ENCODE results near the gene NPY. TPM values are rescaled to one million over a fixed set of nuclear protein-coding genes. Genes with fewer than 3 reads are reported as not detected.

NPY gene
- total RNA-seq (under 1 TPM in 1 of 2 donors, not detected in 1; 0.47 TPM), polyA plus RNA-seq (not detected)

GRCh38 chr7:24283897-24284698 lies at the start of gene NPY:
Gene NPY (plus strand): TSS chr7:24284190. CDS start chr7:24285241, 1,051 bp downstream.
- H3K4me3 ChIP-seq (ENCODE audit: low read depth in 1 of 3, low read length in 3 of 3) = peak within 1 kb of the TSS in 1 of 3 donors; percentile 17
- DNase-seq (ENCODE audit: low spot score) = no peak
- no peak within 1 kb of the TSS for H3K27ac ChIP-seq (ENCODE audit: low read depth in 1 of 2, low read length in 2 of 2)
- H3K4me1 ChIP-seq (ENCODE audit: control insufficient read depth in 4 of 4, insufficient read depth in 4 of 4, low read length in 3 of 4) = peaks cover 8 to 20% (median 11%) of the 10 kb centered on the region in 4 donors
- peaks cover 0 to 21% (median 14%) of the 10 kb centered on the region in 4 donors for H3K27me3 ChIP-seq (ENCODE audit: control insufficient read depth in 4 of 4, insufficient read depth in 4 of 4, low read length in 3 of 4)
- no peaks in the 10 kb centered on the region for H3K9me3 ChIP-seq (ENCODE audit: control insufficient read depth in 4 of 4, low read length in 3 of 4)
- no peak within 1 kb of the TSS for H3K9ac ChIP-seq (ENCODE audit: low read depth in 1 of 2, low read length in 2 of 2)
- H3K36me3 ChIP-seq (ENCODE audit: control insufficient read depth in 4 of 4, insufficient read depth in 3 of 4, low read depth in 1 of 4, low read length in 3 of 4) = no peaks in the 10 kb centered on the region
- WGBS = 5% methylated on average over 73 of the region's 73 CpGs
- TF ChIP-seq REST (IDR thresholded peaks at IDR 0.05) (no peak), HNF4A (conservative IDR thresholded peaks at IDR 0.05) (no peak), FOXA1 (IDR thresholded peaks at IDR 0.05) (no peak), YY1 (IDR thresholded peaks at IDR 0.05) (no peak), NR2F2 (IDR thresholded peaks at IDR 0.05) (no peak), TAF1 (conservative IDR thresholded peaks at IDR 0.05) (no peak), CTCF (IDR thresholded peaks at IDR 0.05; ENCODE audit: low read depth, low read length, missing input control) (no peak), RAD21 (IDR thresholded peaks at IDR 0.05) (no peak), MAX (IDR thresholded peaks at IDR 0.05) (no peak), SP1 (IDR thresholded peaks at IDR 0.05) (no peak)

GRCh38 chr7:24239260-24239659 lies 44.7 kb upstream of the NPY start:
- H3K4me1 ChIP-seq (ENCODE audit: control insufficient read depth in 4 of 4, insufficient read depth in 4 of 4, low read length in 3 of 4) = no peaks in the 10 kb centered on the region
- no peak for TF ChIP-seq JUND (IDR thresholded peaks at IDR 0.05)
- no peak for TF ChIP-seq EGR1 (IDR thresholded peaks at IDR 0.05; ENCODE audit: low read depth in 2 of 2)
- TF ChIP-seq MAX (IDR thresholded peaks at IDR 0.05) = no peak
- TF ChIP-seq NR2F2 (IDR thresholded peaks at IDR 0.05) = no peak
- no peak for TF ChIP-seq CTCF (IDR thresholded peaks at IDR 0.05; ENCODE audit: low read depth, low read length, missing input control)
- TF ChIP-seq RAD21 (IDR thresholded peaks at IDR 0.05) = no peak
- no peak for TF ChIP-seq FOXA2 (IDR thresholded peaks at IDR 0.05)
- no peak for TF ChIP-seq GABPA (IDR thresholded peaks at IDR 0.05 in 1 of 2, conservative IDR thresholded peaks at IDR 0.05 in 1 of 2)
- H3K27me3 ChIP-seq (ENCODE audit: control insufficient read depth in 4 of 4, insufficient read depth in 4 of 4, low read length in 3 of 4) = peaks cover 0 to 2% (median 0%) of the 10 kb centered on the region in 4 donors
- H3K36me3 ChIP-seq (ENCODE audit: control insufficient read depth in 4 of 4, insufficient read depth in 3 of 4, low read depth in 1 of 4, low read length in 3 of 4) = no peaks in the 10 kb centered on the region
- no peaks in the 10 kb centered on the region for H3K9me3 ChIP-seq (ENCODE audit: control insufficient read depth in 4 of 4, low read length in 3 of 4)
- no peak overlapping the region for H3K27ac ChIP-seq (ENCODE audit: low read depth in 1 of 2, low read length in 2 of 2)
- H3K4me3 ChIP-seq (ENCODE audit: low read depth in 1 of 3, low read length in 3 of 3) = no peak overlapping the region
- no peak for DNase-seq (ENCODE audit: low spot score)
- H3K9ac ChIP-seq (ENCODE audit: low read depth in 1 of 2, low read length in 2 of 2) = no peak overlapping the region

Data from liver (tissue), 9 donors.